RWPE2 (cell line): ENCODE results near the gene ITGA2B.

Experiments
- ATAC-seq: fragments of 200-7000 bp; cut with Tn5 transposase; 3 replicates; pipeline ENCODE4 v1.9.1; 2021; ENCODE audit warnings: low read depth
- DNase-seq: peaks from one replicate; pipeline ENCODE4 v3.0.0-alpha.2; 2020; ENCODE audit warnings: low spot score
- H3K27ac ChIP-seq: fragments of 450-650 bp; 2 replicates; pipeline ENCODE4 v1.5.1; 2017; ENCODE audit warnings: mild to moderate bottlenecking; ENCODE audit not compliant: poor library complexity, severe bottlenecking
- H3K27me3 ChIP-seq: fragments of 250-450 bp; sonication (Bioruptor Pico); 2 replicates; pipeline ENCODE4 v1.5.1; 2021; ENCODE audit warnings: mild to moderate bottlenecking, moderate library complexity; ENCODE audit not compliant: insufficient read depth, poor library complexity, severe bottlenecking
- H3K36me3 ChIP-seq: fragments of 250-450 bp; sonication (Bioruptor Pico); 2 replicates; pipeline ENCODE4 v1.5.1; 2020; ENCODE audit warnings: low read depth, mild to moderate bottlenecking, moderate library complexity
- H3K4me1 ChIP-seq: fragments of 250-450 bp; sonication (Bioruptor Pico); 2 replicates; pipeline ENCODE4 v1.5.1; 2021; ENCODE audit warnings: mild to moderate bottlenecking, moderate library complexity; ENCODE audit not compliant: insufficient read depth, poor library complexity, severe bottlenecking
- H3K4me3 ChIP-seq: fragments of 250-450 bp; sonication (Bioruptor Pico); 2 replicates; pipeline ENCODE4 v1.5.1; 2021; ENCODE audit warnings: mild to moderate bottlenecking, moderate library complexity; ENCODE audit not compliant: severe bottlenecking
- H3K9me3 ChIP-seq: fragments of 250-450 bp; sonication (Bioruptor Pico); 2 replicates; pipeline ENCODE4 v1.5.1; 2021; ENCODE audit warnings: mild to moderate bottlenecking, moderate library complexity; ENCODE audit not compliant: severe bottlenecking
- TF ChIP-seq, protein P1 (sequence below): fragments of 450-650 bp; IDR thresholded peaks from one replicate; pipeline ENCODE4 v1.5.1; 2017; ENCODE audit warnings: mild to moderate bottlenecking, moderate library complexity; ENCODE audit not compliant: poor library complexity, severe bottlenecking

The ITGA2B gene

DNA sequence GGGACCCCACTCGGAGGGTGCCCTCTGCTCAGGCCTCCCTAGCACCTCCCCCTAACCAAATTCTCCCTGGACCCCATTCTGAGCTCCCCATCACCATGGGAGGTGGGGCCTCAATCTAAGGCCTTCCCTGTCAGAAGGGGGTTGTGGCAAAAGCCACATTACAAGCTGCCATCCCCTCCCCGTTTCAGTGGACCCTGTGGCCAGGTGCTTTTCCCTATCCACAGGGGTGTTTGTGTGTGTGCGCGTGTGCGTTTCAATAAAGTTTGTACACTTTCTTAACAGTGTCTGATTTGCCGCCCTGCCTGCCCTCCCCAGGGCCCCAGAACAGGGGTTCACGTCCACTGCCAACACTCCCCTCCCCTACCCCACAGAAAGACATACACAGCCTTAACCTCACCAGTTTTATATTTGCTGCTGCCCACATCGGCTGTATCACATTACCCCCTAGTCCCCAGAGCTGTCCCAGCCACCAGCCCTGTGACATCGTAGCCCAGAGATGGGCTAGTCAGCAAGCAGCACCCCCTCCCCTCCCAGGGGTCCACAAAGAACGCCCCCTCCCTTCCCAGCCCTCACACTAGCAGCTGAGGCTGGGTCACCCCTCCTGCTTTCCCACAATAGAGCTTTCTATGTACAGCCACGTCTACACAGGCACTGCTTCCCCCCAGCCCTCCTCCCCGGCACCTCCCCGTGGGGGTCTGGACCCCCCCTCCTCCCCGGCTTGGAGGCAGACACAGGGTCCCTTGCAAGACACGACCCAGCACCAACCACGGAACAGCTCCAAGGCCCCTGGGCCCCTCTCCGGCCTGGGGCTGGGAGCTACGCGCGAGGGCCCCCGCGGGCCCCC lies 36.4 kb downstream of the ITGA2B start:
- TF ChIP-seq, protein P1, sequence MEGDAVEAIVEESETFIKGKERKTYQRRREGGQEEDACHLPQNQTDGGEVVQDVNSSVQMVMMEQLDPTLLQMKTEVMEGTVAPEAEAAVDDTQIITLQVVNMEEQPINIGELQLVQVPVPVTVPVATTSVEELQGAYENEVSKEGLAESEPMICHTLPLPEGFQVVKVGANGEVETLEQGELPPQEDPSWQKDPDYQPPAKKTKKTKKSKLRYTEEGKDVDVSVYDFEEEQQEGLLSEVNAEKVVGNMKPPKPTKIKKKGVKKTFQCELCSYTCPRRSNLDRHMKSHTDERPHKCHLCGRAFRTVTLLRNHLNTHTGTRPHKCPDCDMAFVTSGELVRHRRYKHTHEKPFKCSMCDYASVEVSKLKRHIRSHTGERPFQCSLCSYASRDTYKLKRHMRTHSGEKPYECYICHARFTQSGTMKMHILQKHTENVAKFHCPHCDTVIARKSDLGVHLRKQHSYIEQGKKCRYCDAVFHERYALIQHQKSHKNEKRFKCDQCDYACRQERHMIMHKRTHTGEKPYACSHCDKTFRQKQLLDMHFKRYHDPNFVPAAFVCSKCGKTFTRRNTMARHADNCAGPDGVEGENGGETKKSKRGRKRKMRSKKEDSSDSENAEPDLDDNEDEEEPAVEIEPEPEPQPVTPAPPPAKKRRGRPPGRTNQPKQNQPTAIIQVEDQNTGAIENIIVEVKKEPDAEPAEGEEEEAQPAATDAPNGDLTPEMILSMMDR = no peak
- Histone ChIP-seq H3K27me3 (no peaks in the 10 kb centered on the region), H3K4me3 (peak overlapping the region; percentile 53), H3K4me1 (peaks cover 9% of the 10 kb centered on the region), H3K36me3 (peaks cover 24% of the 10 kb centered on the region; the same call in 1 of the 2 replicates), H3K27ac (no peak overlapping the region), H3K9me3 (no peaks in the 10 kb centered on the region)
- ATAC-seq (no peak), DNase-seq (no peak)

DNA sequence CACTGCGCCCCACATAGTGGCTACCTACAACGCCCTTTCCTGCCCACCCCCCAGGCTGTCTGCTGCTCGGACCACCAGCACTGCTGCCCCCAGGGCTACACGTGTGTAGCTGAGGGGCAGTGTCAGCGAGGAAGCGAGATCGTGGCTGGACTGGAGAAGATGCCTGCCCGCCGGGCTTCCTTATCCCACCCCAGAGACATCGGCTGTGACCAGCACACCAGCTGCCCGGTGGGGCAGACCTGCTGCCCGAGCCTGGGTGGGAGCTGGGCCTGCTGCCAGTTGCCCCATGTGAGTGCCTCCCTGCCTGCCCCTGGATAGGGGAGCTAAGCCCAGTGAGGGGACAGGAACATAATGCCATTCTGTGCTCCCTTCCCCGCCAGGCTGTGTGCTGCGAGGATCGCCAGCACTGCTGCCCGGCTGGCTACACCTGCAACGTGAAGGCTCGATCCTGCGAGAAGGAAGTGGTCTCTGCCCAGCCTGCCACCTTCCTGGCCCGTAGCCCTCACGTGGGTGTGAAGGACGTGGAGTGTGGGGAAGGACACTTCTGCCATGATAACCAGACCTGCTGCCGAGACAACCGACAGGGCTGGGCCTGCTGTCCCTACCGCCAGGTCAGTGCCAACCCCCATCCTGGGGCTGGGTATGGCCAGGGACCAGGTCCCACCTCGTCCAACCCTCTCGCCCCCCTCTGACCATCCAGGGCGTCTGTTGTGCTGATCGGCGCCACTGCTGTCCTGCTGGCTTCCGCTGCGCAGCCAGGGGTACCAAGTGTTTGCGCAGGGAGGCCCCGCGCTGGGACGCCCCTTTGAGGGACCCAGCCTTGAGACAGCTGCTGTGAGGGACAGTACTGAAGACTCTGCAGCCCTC lies 37.3 kb downstream of the ITGA2B start:
- Histone ChIP-seq H3K4me3 (no peak overlapping the region), H3K4me1 (peaks cover 12% of the 10 kb centered on the region), H3K27me3 (no peaks in the 10 kb centered on the region), H3K36me3 (peaks cover 24% of the 10 kb centered on the region; the same call in 1 of the 2 replicates), H3K27ac (no peak overlapping the region), H3K9me3 (no peaks in the 10 kb centered on the region)
- TF ChIP-seq, protein P1 = no peak
- DNase-seq (no peak), ATAC-seq (no peak)

DNA sequence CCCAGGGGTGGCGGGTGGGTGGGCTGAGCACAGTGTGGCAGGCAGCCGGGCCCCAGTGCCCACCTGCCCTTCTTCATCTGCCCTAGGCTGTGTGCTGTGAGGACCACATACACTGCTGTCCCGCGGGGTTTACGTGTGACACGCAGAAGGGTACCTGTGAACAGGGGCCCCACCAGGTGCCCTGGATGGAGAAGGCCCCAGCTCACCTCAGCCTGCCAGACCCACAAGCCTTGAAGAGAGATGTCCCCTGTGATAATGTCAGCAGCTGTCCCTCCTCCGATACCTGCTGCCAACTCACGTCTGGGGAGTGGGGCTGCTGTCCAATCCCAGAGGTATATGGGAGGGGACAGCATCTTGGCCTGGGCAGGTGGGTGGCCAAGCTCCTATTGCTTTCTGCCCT lies 38.0 kb downstream of the ITGA2B start:
- H3K4me3 ChIP-seq = no peak overlapping the region
- peaks cover 24% of the 10 kb centered on the region; the same call in 1 of the 2 replicates for H3K36me3 ChIP-seq
- ATAC-seq = no peak
- no peaks in the 10 kb centered on the region for H3K9me3 ChIP-seq
- peaks cover 12% of the 10 kb centered on the region for H3K4me1 ChIP-seq
- H3K27ac ChIP-seq = no peak overlapping the region
- TF ChIP-seq, protein P1 = no peak
- H3K27me3 ChIP-seq = no peaks in the 10 kb centered on the region
- no peak for DNase-seq

DNA sequence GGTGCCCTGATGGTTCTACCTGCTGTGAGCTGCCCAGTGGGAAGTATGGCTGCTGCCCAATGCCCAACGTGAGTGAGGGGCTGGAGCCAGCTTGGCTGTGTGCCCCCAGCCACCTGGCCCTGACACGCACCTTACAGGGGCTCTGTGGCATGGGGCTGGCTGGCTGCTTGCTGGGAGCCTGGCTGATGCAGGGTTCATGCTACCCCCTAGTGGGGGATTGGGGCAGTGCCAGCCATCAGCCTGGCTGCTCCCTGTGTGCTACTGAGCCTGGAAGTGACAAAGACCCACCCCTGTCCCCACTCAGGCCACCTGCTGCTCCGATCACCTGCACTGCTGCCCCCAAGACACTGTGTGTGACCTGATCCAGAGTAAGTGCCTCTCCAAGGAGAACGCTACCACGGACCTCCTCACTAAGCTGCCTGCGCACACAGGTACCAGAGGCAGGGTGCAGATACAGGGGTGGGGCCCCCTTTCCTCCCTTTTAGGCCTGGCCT lies 38.7 kb downstream of the ITGA2B start:
- no peaks in the 10 kb centered on the region for H3K9me3 ChIP-seq
- no peaks in the 10 kb centered on the region for H3K27me3 ChIP-seq
- peaks cover 24% of the 10 kb centered on the region; the same call in 1 of the 2 replicates for H3K36me3 ChIP-seq
- peaks cover 14% of the 10 kb centered on the region for H3K4me1 ChIP-seq
- H3K27ac ChIP-seq = no peak overlapping the region
- DNase-seq = no peak
- no peak overlapping the region for H3K4me3 ChIP-seq
- peak; percentile 52 for ATAC-seq
- TF ChIP-seq, protein P1 = peak; percentile 80
